Right atrium auricular region (tissue), 2 donors: ENCODE results near the gene DNAH2. TPM values are rescaled to one million over a fixed set of nuclear protein-coding genes. Genes with fewer than 3 reads are reported as not detected.

Experiments
- DNase-seq: peaks from one replicate; pipeline ENCODE4 v3.0.0-alpha.2; 2019; ENCODE audit warnings: low spot score
- H3K27ac ChIP-seq, 2 donors: fragments of 200-600 bp; sonication (generic); 1 replicate in 1 of 2; 2 replicates in 1 of 2; pipeline ENCODE4 v1.5.1; 2016 to 2019
- H3K27me3 ChIP-seq, 2 donors: fragments of 200-600 bp; sonication (generic); one replicate each; pipeline versions ENCODE4 v1.5.1 to v1.6.0; 2017 to 2019
- H3K36me3 ChIP-seq: fragments of 200-600 bp; sonication (generic); one replicate; pipeline ENCODE4 v1.5.1; 2016
- H3K4me1 ChIP-seq, 2 donors: fragments of 200-600 bp; sonication (generic); one replicate each; pipeline versions ENCODE4 v1.5.1 to v1.6.0; 2017 to 2019
- H3K4me3 ChIP-seq, 2 donors: fragments of 200-600 bp; sonication (generic); 1 replicate in 1 of 2; 2 replicates in 1 of 2; pipeline ENCODE4 v1.5.1; 2017 to 2019; ENCODE audit warnings: mild to moderate bottlenecking in 1 of 2, moderate library complexity in 1 of 2
- H3K9me3 ChIP-seq, 2 donors: fragments of 200-600 bp; sonication (generic); one replicate each; pipeline ENCODE4 v1.5.1; 2019
- total RNA-seq, 2 donors: library from RNA; depleted of rRNA; stranded (reverse); fragments of >200 nt; gene quantifications; one replicate each; pipeline ENCODE4 v1.1.0, GENCODE V29; 2016
- TF ChIP-seq, protein P1 (sequence below), 2 donors: fragments of 200-600 bp; sonication (generic); IDR thresholded peaks; one replicate each; pipeline ENCODE4 v1.5.1; 2019; ENCODE audit warnings: antibody characterized with exemption in 2 of 2

Gene DNAH2
- total RNA-seq, 2 donors from 2014 or later = 0.08 TPM; not detected in 1

DNA sequence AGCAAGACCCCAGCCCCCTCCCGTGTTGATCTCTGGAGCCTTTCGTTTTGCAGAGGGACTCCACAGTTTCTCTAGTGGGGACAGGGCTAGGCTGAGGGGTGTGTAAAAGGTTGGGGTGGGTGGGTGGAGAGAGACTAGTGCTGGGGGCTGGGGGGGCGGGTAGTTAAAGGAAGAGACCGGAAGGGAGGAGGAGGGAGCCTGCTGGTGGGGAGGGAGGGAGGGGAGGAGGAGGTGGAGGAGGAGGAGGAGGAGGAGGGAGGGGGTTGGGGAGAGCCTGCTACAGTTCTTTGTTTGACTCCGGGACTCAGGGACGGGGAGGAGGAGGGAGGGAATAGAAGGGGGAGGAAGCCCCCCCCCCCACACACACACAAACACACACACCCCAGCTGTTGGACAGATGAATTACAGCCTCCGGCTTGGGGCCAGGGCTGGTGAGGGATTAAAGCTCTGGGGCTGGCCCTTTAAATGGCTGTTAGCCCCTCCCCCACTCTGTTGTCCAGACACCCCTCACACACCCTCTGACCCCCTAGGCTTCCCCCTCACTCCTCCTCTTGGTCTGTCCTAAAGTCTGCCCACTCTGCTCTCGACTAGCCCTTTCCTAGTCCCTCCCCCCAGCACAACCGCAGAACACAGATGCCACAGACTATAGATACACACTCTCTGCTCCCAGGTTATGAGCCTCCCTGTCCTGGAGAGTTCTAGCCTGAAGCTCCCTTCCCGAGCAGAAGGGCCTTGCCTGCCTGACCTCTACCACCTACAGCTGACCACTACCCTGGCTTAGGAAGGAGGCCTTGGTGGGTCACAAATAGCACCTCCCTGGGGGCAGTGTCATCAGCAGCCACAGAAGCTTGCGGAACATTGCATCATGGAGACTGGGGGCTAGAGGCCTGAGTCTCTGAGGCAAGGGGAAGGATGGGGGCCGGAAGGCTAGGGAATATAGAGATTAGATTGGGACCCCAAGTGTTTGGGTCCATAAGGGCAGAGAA, 120.8 kb downstream of the DNAH2 start:
- H3K9me3 ChIP-seq = no peaks in the 10 kb centered on the region
- TF ChIP-seq, protein P1, sequence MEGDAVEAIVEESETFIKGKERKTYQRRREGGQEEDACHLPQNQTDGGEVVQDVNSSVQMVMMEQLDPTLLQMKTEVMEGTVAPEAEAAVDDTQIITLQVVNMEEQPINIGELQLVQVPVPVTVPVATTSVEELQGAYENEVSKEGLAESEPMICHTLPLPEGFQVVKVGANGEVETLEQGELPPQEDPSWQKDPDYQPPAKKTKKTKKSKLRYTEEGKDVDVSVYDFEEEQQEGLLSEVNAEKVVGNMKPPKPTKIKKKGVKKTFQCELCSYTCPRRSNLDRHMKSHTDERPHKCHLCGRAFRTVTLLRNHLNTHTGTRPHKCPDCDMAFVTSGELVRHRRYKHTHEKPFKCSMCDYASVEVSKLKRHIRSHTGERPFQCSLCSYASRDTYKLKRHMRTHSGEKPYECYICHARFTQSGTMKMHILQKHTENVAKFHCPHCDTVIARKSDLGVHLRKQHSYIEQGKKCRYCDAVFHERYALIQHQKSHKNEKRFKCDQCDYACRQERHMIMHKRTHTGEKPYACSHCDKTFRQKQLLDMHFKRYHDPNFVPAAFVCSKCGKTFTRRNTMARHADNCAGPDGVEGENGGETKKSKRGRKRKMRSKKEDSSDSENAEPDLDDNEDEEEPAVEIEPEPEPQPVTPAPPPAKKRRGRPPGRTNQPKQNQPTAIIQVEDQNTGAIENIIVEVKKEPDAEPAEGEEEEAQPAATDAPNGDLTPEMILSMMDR (IDR thresholded peaks at IDR 0.05) = no peak
- peak overlapping the region in 1 of 2 donors; percentile 21 for H3K4me3 ChIP-seq
- DNase-seq = no peak
- H3K4me1 ChIP-seq = peaks cover 0 to 60% of the 10 kb centered on the region in 2 donors
- H3K36me3 ChIP-seq = no peaks in the 10 kb centered on the region
- H3K27ac ChIP-seq = peak overlapping the region; percentile 99 to 100
- no peaks in the 10 kb centered on the region for H3K27me3 ChIP-seq

DNA sequence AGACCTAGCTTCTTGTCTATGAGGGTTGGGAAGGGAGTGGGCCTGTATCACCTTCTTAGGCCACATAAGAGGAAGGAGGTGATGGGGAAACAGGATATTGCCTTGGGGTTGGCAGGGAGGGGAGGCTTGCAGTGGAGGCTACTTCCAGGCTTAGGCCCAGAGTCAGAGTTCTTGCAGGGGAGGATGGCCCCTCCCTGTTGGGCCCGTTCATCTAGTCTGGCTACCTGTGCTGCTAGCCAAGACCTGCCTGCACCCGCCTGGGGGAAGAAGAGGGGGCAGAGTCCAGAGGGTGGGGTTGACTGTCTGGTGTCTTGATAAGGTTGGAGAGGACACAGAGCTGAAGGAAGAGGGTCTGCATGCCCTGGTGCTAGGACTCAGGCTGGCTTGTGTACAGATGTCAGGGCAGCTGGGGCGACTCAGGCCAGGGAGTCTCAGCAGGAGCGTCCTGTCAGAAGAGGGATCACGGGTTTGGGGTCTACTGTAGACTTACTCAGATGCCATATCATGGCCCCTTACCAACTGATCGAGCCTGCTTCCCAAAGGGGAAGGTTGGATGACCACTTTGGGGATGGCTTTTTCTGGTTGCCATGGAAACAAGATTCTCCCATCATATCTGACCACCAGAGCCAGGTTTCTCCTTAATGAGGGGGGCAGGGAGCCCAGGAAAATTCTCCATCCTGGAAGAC, 121.8 kb downstream of the DNAH2 start:
- Histone ChIP-seq H3K36me3 (no peaks in the 10 kb centered on the region), H3K27me3 (no peaks in the 10 kb centered on the region), H3K4me1 (peaks cover 0 to 57% of the 10 kb centered on the region in 2 donors), H3K27ac (peak overlapping the region; percentile 99 to 100), H3K4me3 (no peak overlapping the region), H3K9me3 (no peaks in the 10 kb centered on the region)
- TF ChIP-seq, protein P1 (IDR thresholded peaks at IDR 0.05) = no peak
- no peak for DNase-seq

DNA sequence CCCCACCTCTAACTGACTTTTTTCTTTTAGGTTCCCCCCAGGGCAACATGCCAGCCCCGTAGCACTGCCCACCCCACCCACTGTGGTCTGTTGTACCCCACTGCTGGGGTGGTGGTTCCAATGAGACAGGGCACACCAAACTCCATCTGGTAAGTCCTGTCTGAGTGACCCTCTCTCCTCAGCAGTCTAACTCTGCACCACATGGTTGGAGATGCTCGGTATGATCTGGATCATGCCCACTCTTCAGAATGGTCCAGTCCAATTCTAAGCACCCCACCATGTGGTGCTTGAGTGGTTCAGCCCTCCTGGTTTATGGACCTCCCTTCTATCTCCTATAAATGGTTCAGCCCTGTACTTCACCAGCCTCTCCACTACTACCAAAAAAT, 122.3 kb downstream of the DNAH2 start:
- peak overlapping the region; percentile 98 to 100 for H3K27ac ChIP-seq

DNA sequence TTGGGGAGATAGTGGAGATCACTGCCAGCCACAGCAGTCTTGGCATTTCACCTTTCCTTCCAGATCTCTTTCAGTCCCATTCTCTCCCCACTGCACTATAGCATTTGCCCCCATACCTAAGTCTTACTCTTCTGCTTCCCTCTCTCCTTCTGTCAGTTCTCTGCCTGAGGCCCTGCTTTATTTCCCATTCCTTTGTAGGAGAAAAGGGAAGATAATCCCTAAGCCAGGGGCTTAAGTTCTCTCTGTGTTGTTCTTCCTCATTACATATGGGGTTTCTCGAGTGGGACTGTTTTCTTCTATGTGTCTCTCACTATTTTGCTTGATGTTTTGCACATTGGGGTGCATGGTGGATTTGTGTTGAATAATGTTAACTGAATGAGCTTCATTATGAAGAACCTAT, 122.9 kb downstream of the DNAH2 start:
- Histone ChIP-seq H3K4me1 (peaks cover 0 to 63% of the 10 kb centered on the region in 2 donors), H3K36me3 (no peaks in the 10 kb centered on the region), H3K27me3 (no peaks in the 10 kb centered on the region), H3K9me3 (no peaks in the 10 kb centered on the region), H3K27ac (peak overlapping the region; percentile 98 to 100), H3K4me3 (no peak overlapping the region)
- TF ChIP-seq, protein P1 (IDR thresholded peaks at IDR 0.05) = no peak
- DNase-seq = no peak

More for the DNA sequence above, 122.3 kb downstream of the DNAH2 start:
- peaks cover 0 to 57% of the 10 kb centered on the region in 2 donors for H3K4me1 ChIP-seq
- TF ChIP-seq, protein P1 (IDR thresholded peaks at IDR 0.05) = no peak
- no peaks in the 10 kb centered on the region for H3K27me3 ChIP-seq
- no peaks in the 10 kb centered on the region for H3K36me3 ChIP-seq
- DNase-seq = no peak
- H3K4me3 ChIP-seq = no peak overlapping the region
- H3K9me3 ChIP-seq = no peaks in the 10 kb centered on the region

DNA sequence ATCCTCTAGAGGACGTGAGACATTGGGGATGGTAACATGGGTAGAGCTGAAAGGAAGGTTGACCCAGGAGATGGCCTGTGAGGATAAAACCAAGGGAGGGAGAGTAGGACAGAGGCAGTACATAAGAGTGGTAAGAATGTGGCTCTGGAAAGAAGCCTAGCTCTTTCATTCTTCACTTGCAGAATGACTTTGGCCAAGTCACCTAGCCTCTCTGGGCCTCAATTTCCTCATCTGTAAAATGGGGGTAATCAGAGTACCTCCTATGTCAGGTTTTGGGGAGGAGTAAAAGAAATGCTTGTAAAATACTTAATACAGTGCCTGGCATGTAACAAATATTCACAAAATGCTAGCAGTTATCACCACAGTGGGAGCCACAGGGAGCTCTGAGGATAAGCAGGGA, 123.3 kb downstream of the DNAH2 start:
- no peaks in the 10 kb centered on the region for H3K9me3 ChIP-seq
- no peaks in the 10 kb centered on the region for H3K27me3 ChIP-seq
- no peaks in the 10 kb centered on the region for H3K36me3 ChIP-seq
- DNase-seq = no peak
- H3K4me1 ChIP-seq = peaks cover 0 to 66% of the 10 kb centered on the region in 2 donors
- H3K27ac ChIP-seq = peak overlapping the region; percentile 98 to 100
- H3K4me3 ChIP-seq = peak overlapping the region in 1 of 2 donors; percentile 73
- TF ChIP-seq, protein P1 (IDR thresholded peaks at IDR 0.05) = no peak
